ENCODE data around the gene SLC2A6. TPM values are rescaled to one million over a fixed set of nuclear protein-coding genes. Genes with fewer than 3 reads are reported as not detected.

Gene SLC2A6
- polyA plus RNA-seq, 1 donor (not counting 4 experiments of a cell fraction or from before 2014, with no cell fraction given): 15.9 TPM

DNA sequence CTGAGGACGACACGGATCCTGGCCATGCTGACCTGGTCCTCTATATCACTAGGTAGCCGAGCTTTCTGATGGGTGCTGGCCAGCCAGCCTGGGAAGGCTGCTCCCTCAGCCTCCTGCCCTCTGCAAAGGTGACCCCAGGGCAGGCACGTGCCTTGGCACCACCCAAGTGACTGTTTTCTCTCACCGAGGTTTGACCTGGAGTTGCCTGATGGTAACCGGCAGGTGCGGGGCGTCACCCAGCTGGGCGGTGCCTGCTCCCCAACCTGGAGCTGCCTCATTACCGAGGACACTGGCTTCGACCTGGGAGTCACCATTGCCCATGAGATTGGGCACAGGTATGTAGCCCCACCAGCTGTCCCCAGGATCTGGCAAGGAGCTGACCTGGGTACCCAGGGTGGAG lies 52.9 kb downstream of the SLC2A6 start:
- no peak overlapping the region for H2AFZ ChIP-seq (ENCODE audit: control insufficient read depth, low read length)
- H4K20me1 ChIP-seq (ENCODE audit: control insufficient read depth, extremely low read depth, insufficient read depth, low read length): no peaks in the 10 kb centered on the region
- no peaks in the 10 kb centered on the region for H3K9me3 ChIP-seq (ENCODE audit: control insufficient read depth, low read depth, low read length)
- FAIRE-seq (no peak), DNase-seq (ENCODE audit: low read depth, low spot score) (no peak)
- no peaks in the 10 kb centered on the region for H3K4me1 ChIP-seq (ENCODE audit: control insufficient read depth, extremely low read depth, insufficient read depth, low read length)
- H3K27me3 ChIP-seq (ENCODE audit: control insufficient read depth, extremely low read depth, insufficient read depth, low read length): peaks cover 19% of the 10 kb centered on the region
- H3K4me3 ChIP-seq (ENCODE audit: control insufficient read depth in 2 of 3, extremely low read depth in 1 of 3, insufficient read depth in 2 of 3, low read depth in 1 of 3, low read length in 3 of 3): no peak overlapping the region
- dilution Hi-C loops (cut with MboI; ENCODE audit: extremely low pct_ligation_motif_present, low sequenced_read_pairs): no loop called here
- TF ChIP-seq, protein P1, sequence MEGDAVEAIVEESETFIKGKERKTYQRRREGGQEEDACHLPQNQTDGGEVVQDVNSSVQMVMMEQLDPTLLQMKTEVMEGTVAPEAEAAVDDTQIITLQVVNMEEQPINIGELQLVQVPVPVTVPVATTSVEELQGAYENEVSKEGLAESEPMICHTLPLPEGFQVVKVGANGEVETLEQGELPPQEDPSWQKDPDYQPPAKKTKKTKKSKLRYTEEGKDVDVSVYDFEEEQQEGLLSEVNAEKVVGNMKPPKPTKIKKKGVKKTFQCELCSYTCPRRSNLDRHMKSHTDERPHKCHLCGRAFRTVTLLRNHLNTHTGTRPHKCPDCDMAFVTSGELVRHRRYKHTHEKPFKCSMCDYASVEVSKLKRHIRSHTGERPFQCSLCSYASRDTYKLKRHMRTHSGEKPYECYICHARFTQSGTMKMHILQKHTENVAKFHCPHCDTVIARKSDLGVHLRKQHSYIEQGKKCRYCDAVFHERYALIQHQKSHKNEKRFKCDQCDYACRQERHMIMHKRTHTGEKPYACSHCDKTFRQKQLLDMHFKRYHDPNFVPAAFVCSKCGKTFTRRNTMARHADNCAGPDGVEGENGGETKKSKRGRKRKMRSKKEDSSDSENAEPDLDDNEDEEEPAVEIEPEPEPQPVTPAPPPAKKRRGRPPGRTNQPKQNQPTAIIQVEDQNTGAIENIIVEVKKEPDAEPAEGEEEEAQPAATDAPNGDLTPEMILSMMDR (optimal IDR thresholded peaks at IDR 0.05 in 1 of 3, IDR thresholded peaks at IDR 0.05 in 1 of 3, conservative IDR thresholded peaks at IDR 0.05 in 1 of 3; ENCODE audit: extremely low read depth in 1 of 3, insufficient read depth in 2 of 3, low read length in 3 of 3): no peak
- no peak for TF ChIP-seq EZH2 (IDR thresholded peaks at IDR 0.05; ENCODE audit: low read length)
- H3K9me1 ChIP-seq (ENCODE audit: control insufficient read depth, extremely low read depth, insufficient read depth, low read length): no peaks in the 10 kb centered on the region
- H3K79me2 ChIP-seq (ENCODE audit: control insufficient read depth, insufficient read depth, low read length): no peaks in the 10 kb centered on the region
- no peak overlapping the region for H3K27ac ChIP-seq (ENCODE audit: control insufficient read depth, insufficient read depth, low read length)
- H3K4me2 ChIP-seq (ENCODE audit: control insufficient read depth, extremely low read depth, insufficient read depth, low read depth, low read length): no peak overlapping the region
- H3K9ac ChIP-seq (ENCODE audit: control insufficient read depth, extremely low read depth, insufficient read depth, low read length): no peak overlapping the region
- no peaks in the 10 kb centered on the region for H3K36me3 ChIP-seq (ENCODE audit: control insufficient read depth in 2 of 2, extremely low read depth in 1 of 2, insufficient read depth in 2 of 2, low read length in 2 of 2)

DNA sequence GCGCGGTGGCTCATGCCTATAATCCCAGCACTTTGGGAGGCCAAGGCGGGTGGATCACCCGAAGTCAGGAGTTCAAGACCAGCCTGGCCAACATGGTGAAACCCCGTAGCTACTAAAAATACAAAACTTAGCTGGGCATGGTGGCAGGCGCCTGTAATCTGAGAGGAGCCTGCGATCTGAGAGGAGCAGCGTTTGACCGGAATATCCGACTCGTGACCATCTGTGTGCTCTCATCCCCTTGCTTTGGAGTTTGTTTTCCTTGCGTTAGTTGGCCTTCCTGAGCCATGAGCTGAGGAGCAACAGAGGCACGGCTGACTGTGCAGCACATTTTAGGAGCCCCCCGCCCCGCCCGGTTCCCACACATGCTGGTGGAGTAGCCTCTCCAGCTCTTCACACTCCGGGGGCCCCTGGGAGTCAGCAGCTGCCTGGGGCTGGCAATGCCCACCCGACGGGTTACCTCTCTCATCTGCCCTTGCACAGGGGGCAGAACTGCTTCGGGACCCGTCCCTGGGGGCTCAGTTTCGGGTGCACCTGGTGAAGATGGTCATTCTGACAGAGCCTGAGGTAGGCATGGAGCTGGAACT lies 53.8 kb downstream of the SLC2A6 start:
- dilution Hi-C loops (cut with MboI; ENCODE audit: extremely low pct_ligation_motif_present, low sequenced_read_pairs): no loop called here
- Histone ChIP-seq H3K4me2 (ENCODE audit: control insufficient read depth, extremely low read depth, insufficient read depth, low read depth, low read length) (no peak overlapping the region), H3K27ac (ENCODE audit: control insufficient read depth, insufficient read depth, low read length) (no peak overlapping the region), H3K9ac (ENCODE audit: control insufficient read depth, extremely low read depth, insufficient read depth, low read length) (no peak overlapping the region), H3K27me3 (ENCODE audit: control insufficient read depth, extremely low read depth, insufficient read depth, low read length) (peaks cover 19% of the 10 kb centered on the region), H3K9me1 (ENCODE audit: control insufficient read depth, extremely low read depth, insufficient read depth, low read length) (no peaks in the 10 kb centered on the region), H2AFZ (ENCODE audit: control insufficient read depth, low read length) (no peak overlapping the region), H3K9me3 (ENCODE audit: control insufficient read depth, low read depth, low read length) (no peaks in the 10 kb centered on the region), H3K36me3 (ENCODE audit: control insufficient read depth in 2 of 2, extremely low read depth in 1 of 2, insufficient read depth in 2 of 2, low read length in 2 of 2) (no peaks in the 10 kb centered on the region), H3K4me1 (ENCODE audit: control insufficient read depth, extremely low read depth, insufficient read depth, low read length) (no peaks in the 10 kb centered on the region), H3K79me2 (ENCODE audit: control insufficient read depth, insufficient read depth, low read length) (no peaks in the 10 kb centered on the region), H4K20me1 (ENCODE audit: control insufficient read depth, extremely low read depth, insufficient read depth, low read length) (no peaks in the 10 kb centered on the region), H3K4me3 (ENCODE audit: control insufficient read depth in 2 of 3, extremely low read depth in 1 of 3, insufficient read depth in 2 of 3, low read depth in 1 of 3, low read length in 3 of 3) (no peak overlapping the region)
- no peak for DNase-seq (ENCODE audit: low read depth, low spot score)
- no peak for FAIRE-seq
- TF ChIP-seq EZH2 (IDR thresholded peaks at IDR 0.05; ENCODE audit: low read length): no peak
- TF ChIP-seq, protein P1 (optimal IDR thresholded peaks at IDR 0.05 in 1 of 3, IDR thresholded peaks at IDR 0.05 in 1 of 3, conservative IDR thresholded peaks at IDR 0.05 in 1 of 3; ENCODE audit: extremely low read depth in 1 of 3, insufficient read depth in 2 of 3, low read length in 3 of 3): no peak

All from keratinocyte (primary cell).